ENCODE results near the gene ATRNL1. TPM values are rescaled to one million over a fixed set of nuclear protein-coding genes. Genes with fewer than 3 reads are reported as not detected.

Gene ATRNL1
- under 0.01 TPM in 1 of 2 replicates, not detected in the other for total RNA-seq

GRCh38 chr10:115093286-115093775, at the start of gene ATRNL1:
Gene ATRNL1 (plus strand): TSS chr10:115093365. CDS start chr10:115093751, 386 bp downstream.

Other genes starting within 250 kb of the ATRNL1 start
- 18.5 and 24.8 TPM in 2 replicates for gene TRUB1, start 155.2 kb upstream of the ATRNL1 start, total RNA-seq